NB4 (cell line): Measurements from ENCODE around the gene CHST13.

ENCODE experiments used
- DNase-seq: peaks from one replicate; pipeline ENCODE4 v3.0.0; 2010; ENCODE audit warnings: low read depth
- H3K4me3 ChIP-seq: one replicate; pipeline ENCODE4 v1.5.1; 2011; ENCODE audit warnings: mild to moderate bottlenecking, low read depth, low read length, moderate library complexity
- CTCF ChIP-seq: IDR thresholded peaks from one replicate; pipeline ENCODE4 v1.5.1; 2012; ENCODE audit warnings: low read depth, low read length
- MAX ChIP-seq: IDR thresholded peaks from 2 replicates; pipeline ENCODE4 v1.6.1; 2011; ENCODE audit warnings: low read depth, low read length
- MYC ChIP-seq: IDR thresholded peaks from 2 replicates; pipeline ENCODE4 v1.6.1; 2011; ENCODE audit warnings: low read depth, low read length
- POLR2A ChIP-seq: IDR thresholded peaks from 2 replicates; pipeline ENCODE4 v1.6.1; 2011; ENCODE audit warnings: mild to moderate bottlenecking; ENCODE audit not compliant: insufficient read length; ENCODE audit errors: extremely low read depth

CHST13 gene

GRCh38 chr3:126548556-126549466 lies 24.9 kb downstream of the CHST13 start:
- TF ChIP-seq MYC (no peak), POLR2A (no peak), MAX (no peak), CTCF (no peak)
- DNase-seq, result no peak

GRCh38 chr3:126549861-126550487 lies 26.0 kb downstream of the CHST13 start:
- no peak for DNase-seq
- H3K4me3 ChIP-seq, result no peak overlapping the region
- TF ChIP-seq POLR2A (no peak), MYC (no peak), CTCF (no peak), MAX (no peak)

More at GRCh38 chr3:126548556-126549466, 24.9 kb downstream of the CHST13 start:
- H3K4me3 ChIP-seq, result no peak overlapping the region

GRCh38 chr3:126550488-126551051 lies 26.6 kb downstream of the CHST13 start:
- TF ChIP-seq POLR2A (no peak), MAX (no peak), MYC (no peak), CTCF (no peak)
- no peak for DNase-seq
- no peak overlapping the region for H3K4me3 ChIP-seq

- DNase-seq, result no peak
- no peak overlapping the region for H3K4me3 ChIP-seq
- no peak for TF ChIP-seq CTCF
- no peak for TF ChIP-seq MAX
- no peak for TF ChIP-seq MYC
- no peak for TF ChIP-seq POLR2A
Observed at GRCh38 chr3:126551121-126551838, 27.3 kb downstream of the CHST13 start.

GRCh38 chr3:126551839-126552687 lies 28.1 kb downstream of the CHST13 start:
- no peak for DNase-seq
- no peak for TF ChIP-seq CTCF
- TF ChIP-seq MYC, result no peak
- TF ChIP-seq MAX, result no peak
- TF ChIP-seq POLR2A, result no peak
- no peak overlapping the region for H3K4me3 ChIP-seq
